ENCODE results near the gene TBC1D30. TPM values are rescaled to one million over a fixed set of nuclear protein-coding genes. Genes with fewer than 3 reads are reported as not detected.

Gene TBC1D30
- total RNA-seq, 1 experiment from 2014 or later = 10.8 TPM

DNA sequence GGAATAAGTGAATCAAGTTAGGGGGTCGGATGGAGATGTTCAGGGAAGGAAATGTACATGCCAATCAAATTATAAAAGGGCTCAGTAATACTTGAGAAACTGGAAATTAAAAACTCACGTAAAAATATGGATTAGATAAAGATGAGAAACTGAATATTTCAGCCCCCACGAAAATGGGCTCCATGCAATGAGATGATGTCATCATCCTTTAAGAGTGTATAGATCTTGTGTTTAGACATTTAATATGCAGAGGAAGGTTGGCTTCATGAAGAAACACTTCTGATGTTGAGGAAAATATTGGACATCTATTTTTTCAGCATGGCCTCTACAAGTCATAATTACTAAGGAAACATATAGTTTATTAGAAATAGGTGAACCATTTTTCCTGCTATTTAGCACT is 9.5 kb downstream of the TBC1D30 start:
- Mint-ChIP-seq H3K27me3 (ENCODE audit: insufficient read depth, unreplicated experiment) (no peaks in the 10 kb centered on the region), H3K36me3 (ENCODE audit: insufficient read depth, unreplicated experiment) (no peaks in the 10 kb centered on the region), H3K27ac (ENCODE audit: unreplicated experiment) (no peak overlapping the region), H3K9me3 (ENCODE audit: unreplicated experiment) (no peaks in the 10 kb centered on the region), H3K4me1 (ENCODE audit: low read depth, unreplicated experiment) (no peaks in the 10 kb centered on the region), H3K4me3 (ENCODE audit: unreplicated experiment) (no peak overlapping the region)
- H3K4me3 ChIP-seq (ENCODE audit: low read depth, low read length) = no peak overlapping the region
- no peaks in the 10 kb centered on the region for H3K27me3 ChIP-seq (replicated peaks; ENCODE audit: control insufficient read depth, insufficient read depth, low read length)
- no peaks in the 10 kb centered on the region; the same call in 1 of the 2 replicates for H3K36me3 ChIP-seq (ENCODE audit: control insufficient read depth, insufficient read depth, low read length)
- ChIA-PET CTCF (no interaction called here), POLR2A (no interaction called here)
- no peaks in the 10 kb centered on the region for H3K9me3 ChIP-seq
- no TSS peak for BruUV-seq (replicated peaks)
- TF ChIP-seq CTCF (IDR thresholded peaks at IDR 0.05; ENCODE audit: insufficient read depth in 1 of 2, low read depth in 1 of 2, low read length in 1 of 2, severe bottlenecking in 1 of 2, unreplicated experiment in 1 of 2) = no peak
- no peak for DNase-seq
- H3K4me1 ChIP-seq = peaks cover 6% of the 10 kb centered on the region; the same call in 1 of the 2 replicates
- intact Hi-C loops (cut with micrococcal nuclease; ENCODE audit: unreplicated experiment) = no loop called here

DNA sequence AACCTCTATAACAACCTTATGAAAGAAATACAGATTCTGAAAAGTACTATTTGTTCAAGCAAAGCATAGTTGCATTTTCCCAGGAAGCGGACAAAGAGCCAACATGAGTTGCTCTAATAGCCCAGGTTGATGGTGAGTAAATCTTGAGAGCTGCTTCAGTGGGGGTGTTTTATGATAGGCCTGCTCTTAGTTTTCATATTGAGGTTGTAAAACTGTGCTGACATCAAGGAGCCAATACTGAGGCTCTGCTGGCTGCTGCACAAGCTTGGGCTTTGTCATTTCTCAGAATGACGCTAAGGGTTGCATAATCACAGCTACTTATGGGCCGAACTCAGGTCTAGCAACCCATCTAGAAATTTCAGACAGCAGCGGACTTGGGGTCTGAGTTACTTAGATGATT is 11.5 kb downstream of the TBC1D30 start:
- Mint-ChIP-seq H3K9me3 (ENCODE audit: unreplicated experiment) (no peaks in the 10 kb centered on the region), H3K4me3 (ENCODE audit: unreplicated experiment) (no peak overlapping the region), H3K36me3 (ENCODE audit: insufficient read depth, unreplicated experiment) (peaks cover 1% of the 10 kb centered on the region), H3K27ac (ENCODE audit: unreplicated experiment) (no peak overlapping the region), H3K4me1 (ENCODE audit: low read depth, unreplicated experiment) (no peaks in the 10 kb centered on the region), H3K27me3 (ENCODE audit: insufficient read depth, unreplicated experiment) (no peaks in the 10 kb centered on the region)
- H3K9me3 ChIP-seq = no peaks in the 10 kb centered on the region
- DNase-seq = no peak
- POLR2A ChIA-PET = no interaction called here
- BruUV-seq (replicated peaks) = no TSS peak
- no peaks in the 10 kb centered on the region for H3K27me3 ChIP-seq (replicated peaks; ENCODE audit: control insufficient read depth, insufficient read depth, low read length)
- CTCF ChIA-PET = interaction anchor here (1.1 kb wide), 1 partner anchor 18 kb away, joined by 4 read pairs; no protein-coding TSS in a partner anchor
- intact Hi-C loops (cut with micrococcal nuclease; ENCODE audit: unreplicated experiment) = loop anchor here (5.0 kb wide), 1 partner anchor 39 kb away; no protein-coding TSS in a partner anchor
- peaks cover 6% of the 10 kb centered on the region; the same call in 1 of the 2 replicates for H3K4me1 ChIP-seq
- no peak overlapping the region for H3K4me3 ChIP-seq (ENCODE audit: low read depth, low read length)
- no peaks in the 10 kb centered on the region; the same call in 1 of the 2 replicates for H3K36me3 ChIP-seq (ENCODE audit: control insufficient read depth, insufficient read depth, low read length)
- no peak for TF ChIP-seq CTCF (IDR thresholded peaks at IDR 0.05; ENCODE audit: insufficient read depth in 1 of 2, low read depth in 1 of 2, low read length in 1 of 2, severe bottlenecking in 1 of 2, unreplicated experiment in 1 of 2)

DNA sequence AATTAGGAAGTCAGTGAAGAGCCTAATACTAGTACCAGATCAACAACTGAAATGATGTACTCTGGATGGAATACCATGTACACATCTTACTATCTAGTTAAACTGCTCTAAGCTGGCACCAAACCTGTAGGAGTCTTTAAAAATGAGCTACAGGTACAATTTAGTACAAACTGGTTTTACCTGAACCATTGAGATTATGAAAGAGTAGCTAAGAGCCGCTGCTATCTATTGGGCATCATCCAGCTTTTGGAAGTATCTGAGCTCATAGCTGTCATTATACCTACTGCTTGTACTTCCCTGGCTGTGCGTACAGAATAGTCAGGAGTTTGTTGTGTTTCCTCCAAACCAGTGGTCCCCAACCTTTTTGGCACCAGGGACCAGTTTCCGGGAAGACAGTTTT is 12.4 kb downstream of the TBC1D30 start:
- no peaks in the 10 kb centered on the region for H3K9me3 Mint-ChIP-seq (ENCODE audit: unreplicated experiment)
- no peak for TF ChIP-seq CTCF (IDR thresholded peaks at IDR 0.05; ENCODE audit: insufficient read depth in 1 of 2, low read depth in 1 of 2, low read length in 1 of 2, severe bottlenecking in 1 of 2, unreplicated experiment in 1 of 2)
- Histone ChIP-seq H3K4me3 (ENCODE audit: low read depth, low read length) (no peak overlapping the region), H3K9me3 (no peaks in the 10 kb centered on the region), H3K4me1 (peaks cover 6% of the 10 kb centered on the region; the same call in 1 of the 2 replicates), H3K27me3 (replicated peaks; ENCODE audit: control insufficient read depth, insufficient read depth, low read length) (no peaks in the 10 kb centered on the region), H3K36me3 (ENCODE audit: control insufficient read depth, insufficient read depth, low read length) (no peaks in the 10 kb centered on the region; the same call in 1 of the 2 replicates)
- BruUV-seq (replicated peaks) = no TSS peak
- no peaks in the 10 kb centered on the region for H3K27me3 Mint-ChIP-seq (ENCODE audit: insufficient read depth, unreplicated experiment)
- intact Hi-C loops (cut with micrococcal nuclease; ENCODE audit: unreplicated experiment) = loop anchor here (5.0 kb wide), 1 partner anchor 40 kb away; no protein-coding TSS in a partner anchor
- H3K4me1 Mint-ChIP-seq (ENCODE audit: low read depth, unreplicated experiment) = peaks cover 6% of the 10 kb centered on the region
- CTCF ChIA-PET = interaction anchor here (1.0 kb wide), 1 partner anchor 35 kb away, joined by 4 read pairs; no protein-coding TSS in a partner anchor
- H3K36me3 Mint-ChIP-seq (ENCODE audit: insufficient read depth, unreplicated experiment) = peaks cover 11% of the 10 kb centered on the region
- no peak overlapping the region for H3K4me3 Mint-ChIP-seq (ENCODE audit: unreplicated experiment)
- DNase-seq = no peak
- POLR2A ChIA-PET = interaction anchor here (0.6 kb wide), 1 partner anchor 41 kb away, joined by 10 read pairs; no protein-coding TSS in a partner anchor
- H3K27ac Mint-ChIP-seq (ENCODE audit: unreplicated experiment) = no peak overlapping the region

Data from Caco-2 (cell line).